HL-60/S4 treated with retinoic acid at 250 ng/mL for 4 days and 3 days (cell line): ENCODE data around the gene AHCY.

Experiments used
- in situ Hi-C: fragments of 300-500 bp; cut with MboI; formaldehyde crosslinking; loops from 2 replicates; pipeline ENCODE4 v1.7.0; 2022; ENCODE audit warnings: low sequenced_read_pairs

AHCY gene

DNA sequence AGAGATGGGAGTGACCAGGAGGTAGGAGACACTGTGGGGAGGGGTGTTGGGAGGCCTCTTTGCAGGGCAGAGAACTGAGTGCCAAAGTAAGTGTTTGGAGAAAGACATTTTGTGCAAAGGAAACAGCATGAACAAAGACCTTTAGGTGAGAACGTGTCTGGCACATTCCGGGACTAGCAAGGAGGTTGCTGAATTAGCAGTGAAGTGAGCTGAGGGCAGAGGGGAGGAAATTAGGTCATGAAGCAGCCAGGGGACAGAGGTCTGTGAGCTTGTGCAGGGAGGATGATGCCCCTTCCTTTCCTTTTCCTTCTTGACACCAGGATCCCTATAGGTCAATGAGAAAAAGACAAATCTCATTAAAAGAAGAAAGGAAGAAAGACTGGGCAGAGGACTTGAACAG, 21.4 kb upstream of the AHCY start:
- in situ Hi-C loops = loop anchor here (25.0 kb wide), 1 partner anchor 438 kb away; no protein-coding TSS in a partner anchor

DNA sequence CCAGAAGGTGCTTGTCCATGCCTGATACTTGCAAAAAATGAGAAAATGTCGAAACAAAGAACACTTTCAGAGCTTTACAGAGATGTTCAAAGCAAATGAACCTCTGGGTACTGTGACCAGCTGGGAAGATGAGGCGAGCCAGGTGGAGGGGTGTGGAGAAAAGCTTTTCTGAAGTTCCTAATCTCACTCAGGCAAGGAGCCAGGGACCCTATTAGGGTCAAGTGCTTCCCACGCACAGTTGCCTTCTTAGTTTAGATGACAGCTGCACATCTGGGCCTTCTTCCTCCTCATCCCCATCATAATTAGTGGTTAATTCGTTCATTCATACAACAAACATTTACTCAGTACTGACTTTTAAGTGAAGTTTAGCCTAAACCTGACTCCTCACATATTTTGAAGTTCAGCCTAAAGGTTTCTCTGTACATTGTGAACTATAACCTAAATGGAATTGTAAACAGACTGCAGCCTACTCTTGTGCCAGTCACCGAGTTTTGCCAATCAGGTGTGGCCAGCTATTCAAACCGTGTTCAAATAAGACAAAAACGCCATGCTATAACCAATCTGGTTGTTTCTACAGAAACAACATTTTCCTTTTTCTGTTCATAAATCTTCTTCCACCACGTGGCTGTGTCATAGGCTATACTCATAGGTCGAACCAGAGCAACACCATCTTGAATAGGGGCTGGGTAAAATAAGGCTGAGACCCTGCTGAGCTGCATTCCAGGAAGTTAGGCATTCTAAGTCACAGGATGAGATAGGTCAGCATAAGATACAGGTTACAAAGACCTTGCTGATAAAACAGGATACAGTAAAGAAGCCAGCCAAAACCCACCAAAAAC, 19.3 kb upstream of the AHCY start:
- in situ Hi-C loops = loop anchor here (25.0 kb wide), 1 partner anchor 440 kb away; no protein-coding TSS in a partner anchor

DNA sequence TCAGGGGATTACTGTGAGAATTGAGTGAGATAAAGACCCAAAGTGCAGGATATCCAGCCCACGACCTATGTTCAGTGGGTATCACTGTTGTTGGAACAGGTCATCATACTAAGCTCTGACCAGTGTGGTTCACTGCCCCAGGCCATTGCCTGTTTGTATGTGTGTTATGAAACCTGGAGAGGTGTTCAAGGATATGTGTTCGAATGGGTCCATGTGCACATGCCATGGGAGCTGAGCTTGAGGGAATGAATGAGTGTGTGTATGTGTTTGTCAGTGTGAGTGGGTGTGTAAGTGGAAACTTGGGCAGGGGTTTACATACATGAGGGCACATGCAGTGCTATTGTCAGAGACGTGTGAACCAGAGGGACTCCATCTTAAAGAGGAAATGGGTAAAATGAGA, 17.7 kb upstream of the AHCY start:
- in situ Hi-C loops = loop anchor here (25.0 kb wide), 1 partner anchor 441 kb away; no protein-coding TSS in a partner anchor

DNA sequence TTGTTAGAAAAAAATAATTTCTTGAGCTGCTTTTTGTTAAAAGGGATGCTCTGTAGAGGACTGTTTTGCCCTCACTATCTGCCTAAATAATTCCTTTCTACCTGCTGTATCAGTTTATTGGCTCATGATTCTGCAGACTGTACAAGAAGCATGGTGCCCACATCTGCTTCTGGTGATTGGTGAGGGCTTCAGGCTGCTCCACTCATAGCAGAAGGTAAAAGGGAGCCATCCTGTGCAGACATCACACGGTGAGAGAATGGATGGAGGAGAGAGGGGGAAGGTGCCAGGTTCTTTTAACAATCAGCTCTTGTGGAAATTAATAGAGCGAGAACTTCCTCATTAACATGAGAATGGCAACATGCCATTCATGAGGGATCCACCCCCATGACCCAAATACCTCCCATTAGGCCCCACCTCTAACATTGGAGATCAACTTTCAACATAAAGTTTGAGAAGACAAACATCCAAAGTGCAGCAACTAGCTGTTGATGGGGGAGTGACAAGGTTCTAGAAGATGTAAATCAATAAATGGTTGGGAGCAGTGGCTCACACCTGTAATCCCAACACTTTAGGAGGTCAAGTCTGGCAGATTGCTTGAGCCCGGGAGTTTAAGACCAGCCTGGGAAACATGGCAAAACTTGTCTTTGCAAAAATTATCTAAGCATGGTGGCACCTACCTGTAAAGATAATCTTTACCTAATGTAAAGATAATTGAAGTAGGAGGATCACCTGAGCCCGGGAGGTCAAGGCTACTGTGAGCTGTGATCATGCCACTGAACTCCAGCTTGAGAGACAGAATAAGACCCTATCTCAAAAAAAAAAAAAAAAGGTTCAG, 15.7 kb upstream of the AHCY start:
- in situ Hi-C loops = loop anchor here (10.0 to 25.0 kb wide), 2 partner anchors 196 to 443 kb away; partner anchors contain the start of gene DYNLRB1

DNA sequence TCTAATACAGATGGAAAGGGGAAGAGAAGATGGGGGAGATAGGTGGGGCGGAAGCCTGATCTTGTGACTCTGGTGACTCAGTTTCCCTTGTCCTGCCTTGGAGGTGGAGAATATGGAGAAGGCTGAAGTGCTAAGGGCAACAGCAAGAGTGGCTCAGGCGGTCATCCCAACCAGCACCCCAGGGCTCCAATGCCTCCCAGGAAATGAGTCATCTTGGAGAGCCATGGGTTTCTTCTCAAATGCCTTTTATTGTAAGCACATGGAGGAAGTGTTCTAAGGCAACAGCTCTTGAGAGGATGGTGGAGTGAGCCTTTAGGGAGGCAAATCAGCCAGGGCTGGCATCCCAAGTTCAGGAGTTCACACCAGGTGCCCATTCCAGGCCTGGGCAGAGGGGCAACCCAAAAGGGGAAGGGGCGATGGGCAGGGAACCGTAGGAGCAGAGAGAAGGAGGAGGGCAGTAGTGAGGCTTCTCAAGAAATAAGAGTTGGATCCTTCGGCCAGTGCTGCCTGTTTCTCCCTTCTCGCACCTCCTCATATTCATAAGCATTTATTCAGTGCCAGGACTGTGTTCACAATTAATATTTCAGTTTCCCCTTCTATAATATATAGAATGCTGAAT, 13.2 kb upstream of the AHCY start:
- in situ Hi-C loops = loop anchor here (10.0 to 25.0 kb wide), 2 partner anchors 198 to 446 kb away; partner anchors contain the start of gene DYNLRB1

DNA sequence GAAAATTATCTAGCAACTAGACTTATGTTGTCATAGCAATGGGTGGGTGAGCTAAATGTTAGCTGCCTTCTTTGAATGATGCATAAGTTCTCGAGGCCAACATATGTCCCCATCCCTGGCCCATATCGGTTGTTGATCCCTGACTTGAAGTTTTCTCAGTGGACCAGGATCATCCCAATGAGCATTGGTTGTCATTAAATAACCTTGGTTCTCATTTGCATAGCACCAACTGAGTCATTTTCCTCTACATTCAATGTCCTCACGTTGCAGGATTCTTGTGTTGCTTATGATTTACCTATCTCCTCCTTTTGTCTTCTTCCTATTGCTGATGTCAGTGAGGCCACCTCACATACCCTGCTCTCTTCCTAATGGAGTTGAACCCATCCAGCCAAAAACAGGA, 12.1 kb upstream of the AHCY start:
- in situ Hi-C loops = loop anchor here (10.0 to 25.0 kb wide), 2 partner anchors 200 to 447 kb away; partner anchors contain the start of gene DYNLRB1

DNA sequence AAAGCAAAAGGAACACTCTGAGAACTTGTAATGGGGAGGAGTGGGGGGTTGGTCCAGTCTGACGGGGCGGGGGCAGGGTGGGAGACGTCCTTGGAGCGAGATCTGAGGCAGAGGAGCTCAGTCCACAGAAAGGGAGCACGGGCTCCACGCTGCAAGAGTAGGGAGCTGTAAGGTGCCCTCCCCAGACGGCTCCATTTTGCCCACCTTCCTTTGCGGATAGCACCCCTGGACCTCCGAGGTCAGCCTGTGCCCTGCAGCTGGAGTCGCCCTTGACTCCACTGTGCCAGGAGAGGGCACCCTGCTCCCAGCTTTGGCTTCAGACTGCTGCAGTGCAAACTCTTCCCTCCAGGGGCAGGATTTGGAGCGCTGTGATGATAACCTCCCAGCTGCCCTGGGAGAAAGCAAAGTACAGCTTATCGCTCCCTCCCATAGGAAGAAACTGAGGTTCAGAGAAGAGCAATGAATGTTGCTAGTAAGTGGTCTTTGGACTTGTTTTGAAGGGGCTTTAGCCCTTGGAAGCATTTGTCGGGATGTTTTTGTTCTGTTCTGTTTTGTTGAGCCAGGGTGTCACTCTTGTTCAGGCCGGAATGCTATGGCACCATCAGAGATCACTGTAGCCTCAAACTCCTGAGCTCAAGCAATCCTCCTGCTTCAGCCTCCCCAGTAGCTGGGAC, 9.5 kb upstream of the AHCY start:
- in situ Hi-C loops = loop anchor here (10.0 to 25.0 kb wide), 2 partner anchors 202 to 450 kb away; partner anchors contain the start of gene DYNLRB1

DNA sequence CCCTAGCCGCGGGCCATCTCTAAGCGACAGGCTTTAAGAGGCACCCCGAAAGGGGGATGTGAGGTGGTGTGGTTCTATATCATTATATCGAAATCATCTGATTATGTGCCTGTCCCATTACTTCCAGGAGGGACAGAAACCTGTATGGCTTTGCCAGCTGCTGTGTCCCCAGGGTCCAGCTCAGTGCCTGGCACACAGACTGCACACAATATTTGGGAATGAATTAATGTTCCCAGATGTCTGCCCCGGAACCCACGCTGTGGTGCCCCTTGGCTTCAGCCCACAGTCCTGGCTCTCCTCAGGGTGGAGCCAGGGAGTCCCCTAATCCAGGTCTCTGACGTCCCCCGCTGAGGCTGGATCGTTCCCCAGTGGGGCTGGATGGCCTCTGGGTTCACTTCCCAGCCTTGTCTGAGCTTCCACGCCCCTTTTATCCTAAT, 8.9 kb upstream of the AHCY start:
- in situ Hi-C loops = loop anchor here (10.0 to 25.0 kb wide), 2 partner anchors 203 to 450 kb away; partner anchors contain the start of gene DYNLRB1

DNA sequence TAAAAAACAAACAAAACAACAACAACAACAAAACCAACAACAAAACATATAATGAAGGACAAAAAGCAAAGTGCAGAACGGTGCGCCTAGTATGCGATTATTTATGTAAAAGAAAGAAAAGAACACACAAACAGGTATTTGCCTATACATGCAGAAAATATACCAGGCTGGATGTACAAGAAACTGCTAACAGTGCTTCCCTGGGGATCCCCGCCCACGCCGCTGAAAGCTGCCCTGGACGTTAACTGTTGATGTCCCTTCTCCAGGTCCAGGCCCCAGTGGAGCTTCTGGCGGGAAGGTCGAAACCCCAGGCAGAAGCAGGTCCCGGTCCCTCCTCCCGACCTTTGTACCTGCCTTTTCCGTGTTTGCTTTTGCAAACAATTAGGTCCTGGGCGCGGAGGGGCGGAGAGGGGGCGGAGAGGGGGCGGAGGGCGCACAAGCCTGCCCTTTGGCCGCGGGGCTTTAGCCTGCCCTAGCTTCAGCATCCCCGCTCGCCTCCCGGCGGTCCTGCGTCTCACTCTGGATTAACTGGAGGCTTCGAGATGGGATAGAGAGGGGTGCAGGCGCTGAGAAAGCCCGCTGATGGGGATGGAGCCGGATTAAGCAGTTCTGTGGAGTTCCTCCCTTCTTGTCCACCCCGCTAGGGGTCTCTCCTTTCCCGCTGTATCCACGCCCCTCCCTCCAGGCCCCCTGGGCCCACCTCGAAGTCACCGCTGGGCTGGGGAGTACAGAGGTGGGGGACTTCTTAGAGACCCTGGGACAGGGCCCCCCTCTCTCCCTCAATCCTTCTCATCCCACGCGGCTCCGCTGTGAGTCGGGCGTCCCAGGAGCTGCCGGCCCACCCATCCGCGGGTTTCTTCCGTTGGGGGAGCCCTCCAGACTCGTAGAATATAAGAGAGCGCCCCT, 8.2 kb upstream of the AHCY start:
- in situ Hi-C loops = loop anchor here (10.0 to 25.0 kb wide), 2 partner anchors 203 to 451 kb away; partner anchors contain the start of gene DYNLRB1

DNA sequence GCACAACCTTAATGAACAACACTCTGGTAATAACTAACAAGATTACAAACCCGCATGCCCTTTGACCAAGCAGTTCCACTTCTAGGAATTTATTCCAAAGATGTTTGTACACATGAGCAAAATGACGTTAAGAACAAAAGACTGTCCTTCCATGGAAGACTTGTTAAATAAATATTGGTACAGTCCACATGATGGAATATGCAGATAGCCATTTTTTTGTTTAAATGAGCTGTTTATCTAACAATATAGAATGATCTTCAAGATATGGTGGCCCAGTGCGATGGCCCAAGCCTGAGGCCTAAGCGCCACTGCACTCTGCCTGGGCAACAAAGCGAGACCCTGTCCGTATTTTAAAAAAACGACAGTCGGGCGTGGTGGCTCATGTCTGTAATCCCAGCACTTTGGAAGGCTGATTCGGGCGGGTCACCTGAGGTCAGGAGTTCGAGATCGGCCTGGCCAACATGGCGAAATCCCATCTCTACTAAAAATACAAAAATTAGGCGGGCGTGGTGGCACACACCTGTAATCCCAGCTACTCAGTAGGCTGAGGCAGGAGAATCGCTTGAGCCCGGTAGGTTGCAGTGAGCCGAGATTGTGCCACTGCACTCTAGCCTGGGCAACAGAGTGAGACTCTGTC, 7.4 kb upstream of the AHCY start:
- in situ Hi-C loops = loop anchor here (10.0 to 25.0 kb wide), 2 partner anchors 204 to 452 kb away; partner anchors contain the start of gene DYNLRB1

DNA sequence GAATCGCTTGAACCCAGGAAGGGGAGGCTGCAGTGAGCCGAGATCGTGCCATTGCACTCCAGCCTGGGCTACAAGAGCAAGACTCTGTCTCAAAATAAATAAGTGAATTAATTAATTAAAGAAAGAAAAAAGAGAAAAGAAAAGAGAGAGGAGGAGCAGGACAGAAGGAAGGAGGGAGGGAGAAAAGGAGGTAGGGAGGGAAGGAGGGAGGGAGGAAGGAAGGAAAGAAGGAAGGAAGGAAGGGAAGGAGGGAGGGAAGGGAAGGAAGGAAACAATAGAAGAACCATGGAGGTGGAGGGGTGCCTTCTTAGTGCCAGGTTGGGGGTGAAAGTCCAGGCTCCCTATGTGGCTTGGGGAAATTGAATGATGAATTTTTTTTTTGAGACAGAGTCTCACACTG, 6.5 kb upstream of the AHCY start:
- in situ Hi-C loops = loop anchor here (10.0 to 25.0 kb wide), 2 partner anchors 205 to 453 kb away; partner anchors contain the start of gene DYNLRB1

DNA sequence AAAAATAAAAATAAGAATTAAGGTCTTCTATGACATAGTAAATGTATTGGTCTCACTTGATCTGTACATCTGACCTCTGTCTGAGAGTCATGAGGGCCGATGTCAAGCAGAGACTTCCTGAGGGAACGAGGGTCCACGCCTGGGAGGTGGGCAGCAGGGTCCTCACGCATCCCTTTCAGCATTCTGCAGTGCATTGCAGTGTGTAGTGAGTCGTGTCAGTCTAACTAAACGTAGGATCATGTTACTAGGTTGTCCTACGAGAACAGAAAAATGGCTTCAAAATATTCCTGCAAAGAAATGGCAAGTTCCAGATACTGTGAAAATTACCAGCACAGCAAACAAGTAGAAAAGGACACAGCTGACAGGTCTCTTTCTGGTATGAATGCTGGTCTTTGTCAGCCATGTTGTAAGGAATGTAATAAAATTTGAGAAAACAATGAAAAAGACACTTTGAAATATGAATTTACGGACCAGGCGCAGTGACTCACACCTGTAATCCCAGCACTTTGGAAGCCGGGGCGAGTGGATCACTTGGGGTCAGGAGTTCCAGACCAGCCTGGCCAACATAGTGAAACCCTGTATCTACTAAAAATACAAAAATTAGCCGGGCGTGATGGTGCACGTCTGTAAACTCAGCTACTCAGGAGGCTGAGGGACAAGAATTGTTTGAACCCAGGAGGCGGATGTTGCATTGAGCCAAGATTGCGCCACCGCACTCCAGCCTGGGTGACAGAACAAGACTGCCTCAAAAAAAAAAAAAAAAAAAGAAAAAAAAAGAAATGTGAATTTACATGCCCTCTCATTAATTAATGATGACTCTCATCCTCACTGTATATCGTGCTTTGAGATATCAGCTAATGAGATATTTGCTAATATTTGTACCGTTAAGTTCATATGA, 2.4 kb upstream of the AHCY start:
- in situ Hi-C loops = loop anchor here (25.0 kb wide), 1 partner anchor 457 kb away; no protein-coding TSS in a partner anchor

DNA sequence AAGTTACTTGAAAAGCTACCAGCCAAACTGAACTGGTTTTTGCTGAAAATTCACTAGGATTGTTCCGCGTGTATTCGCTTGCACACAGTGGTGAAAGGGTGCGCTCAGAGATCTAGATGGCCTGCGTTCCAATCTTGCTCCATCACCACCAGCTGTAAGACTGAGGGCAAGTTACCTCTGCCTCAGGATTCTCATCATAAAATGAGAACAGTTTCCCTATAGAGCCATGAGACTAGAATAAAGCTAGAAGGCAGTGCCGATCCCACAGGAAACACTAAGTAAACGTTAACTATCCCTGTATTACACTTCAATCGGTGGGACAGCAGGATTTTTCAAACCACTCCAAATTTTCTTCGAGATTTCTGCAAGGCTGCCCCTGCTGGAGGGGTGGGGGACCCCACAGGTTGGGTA, 838 bp downstream of the AHCY start:
- in situ Hi-C loops = loop anchor here (25.0 kb wide), 1 partner anchor 460 kb away; no protein-coding TSS in a partner anchor

DNA sequence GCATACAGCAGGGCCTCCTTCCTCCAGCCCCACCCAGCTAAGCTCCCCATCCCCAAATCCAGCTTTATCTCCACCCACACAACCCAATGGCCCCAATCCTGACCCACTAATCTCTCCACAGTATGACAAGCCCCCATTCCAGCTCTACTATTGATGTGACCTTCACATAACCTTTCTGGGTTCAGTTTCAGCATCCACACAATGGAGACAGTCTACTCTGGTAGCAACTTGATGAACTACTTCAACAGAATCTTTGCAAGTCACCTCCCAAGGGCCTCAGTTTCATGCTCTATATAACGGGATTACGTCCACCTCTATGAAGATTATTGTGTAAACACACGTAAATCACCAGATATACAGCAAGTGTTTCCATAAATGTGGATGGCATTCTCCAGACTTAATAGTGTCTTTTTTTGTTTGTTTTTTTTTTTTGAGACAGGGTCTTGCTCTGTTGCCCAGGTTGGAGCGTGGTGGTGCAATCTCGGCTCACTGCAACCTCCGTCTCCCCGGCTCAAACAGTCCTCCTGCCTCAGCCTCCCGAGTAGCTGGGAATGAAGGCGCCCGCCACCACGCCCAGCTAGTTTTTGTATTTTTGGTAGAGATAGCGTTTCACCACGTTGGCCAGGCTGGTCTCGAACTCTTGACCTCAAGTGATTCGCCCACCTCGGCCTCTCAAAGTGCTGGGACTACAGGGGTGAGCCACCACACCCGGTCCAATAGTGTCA, 1.4 kb downstream of the AHCY start:
- in situ Hi-C loops = loop anchor here (25.0 kb wide), 1 partner anchor 461 kb away; no protein-coding TSS in a partner anchor

DNA sequence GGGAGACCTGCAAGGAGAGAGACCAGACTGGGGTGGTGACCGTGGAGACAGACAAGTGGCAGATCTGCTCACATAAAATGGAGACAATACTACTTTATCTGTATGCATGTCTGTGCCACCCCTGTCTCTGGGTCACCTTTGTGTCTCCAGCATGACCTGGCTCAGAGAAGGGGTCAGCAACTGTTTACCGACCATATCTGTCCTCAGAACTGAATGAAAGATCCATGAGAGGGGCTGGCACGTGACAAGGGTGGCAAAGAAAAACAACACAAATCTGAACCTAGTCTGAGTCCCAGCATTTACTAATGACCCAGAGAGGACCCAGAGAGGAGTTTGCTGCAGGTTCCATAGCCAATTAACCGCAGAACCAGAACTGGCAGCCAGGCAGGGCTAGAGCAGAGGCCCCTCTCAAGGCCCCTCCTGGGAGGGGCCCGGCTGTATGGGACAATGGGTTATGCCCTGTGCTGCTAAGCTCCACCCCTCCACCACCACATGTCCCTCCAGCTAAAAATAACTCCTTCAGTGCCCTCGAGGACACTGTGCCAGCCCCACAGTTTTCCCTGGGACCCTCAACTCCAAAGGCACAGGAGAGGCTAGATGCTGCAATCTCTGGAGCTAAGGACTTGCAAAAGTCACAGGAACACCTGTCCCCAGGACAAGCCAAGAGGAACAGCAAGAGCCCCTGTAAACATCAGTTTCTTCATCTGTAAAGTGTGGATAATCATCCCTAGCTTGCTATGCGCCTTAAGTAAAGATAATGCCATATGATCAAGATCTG, 2.2 kb downstream of the AHCY start:
- in situ Hi-C loops = loop anchor here (25.0 kb wide), 1 partner anchor 461 kb away; no protein-coding TSS in a partner anchor
